GM08714 (cell line): ENCODE measurements around the gene ROBO4.

ENCODE experiments used
- H3K4me3 ChIP-seq: fragments of 200-500 bp; sonication (Bioruptor generic); 2 replicates; pipeline ENCODE4 v1.5.1; 2014; ENCODE audit warnings: mild to moderate bottlenecking, low read length, inconsistent platforms
- ZNF274 ChIP-seq: IDR thresholded peaks from 2 replicates; pipeline ENCODE4 v1.6.1; 2012; ENCODE audit warnings: mild to moderate bottlenecking, low read depth, low read length

Gene ROBO4

GRCh38 chr11:124896821-124897391, 759 bp downstream of the ROBO4 start:
- no peak overlapping the region for H3K4me3 ChIP-seq
- TF ChIP-seq ZNF274, result no peak

- no peak overlapping the region for H3K4me3 ChIP-seq
- no peak for TF ChIP-seq ZNF274
These were observed 1.5 kb downstream of the ROBO4 start for GRCh38 chr11:124896071-124896750.

- H3K4me3 ChIP-seq, result no peak overlapping the region
- TF ChIP-seq ZNF274, result no peak
These were observed 2.1 kb downstream of the ROBO4 start for GRCh38 chr11:124895471-124895971.

- TF ChIP-seq ZNF274, result no peak
- no peak overlapping the region for H3K4me3 ChIP-seq
These were observed 2.8 kb downstream of the ROBO4 start for GRCh38 chr11:124894606-124895430.

- no peak overlapping the region for H3K4me3 ChIP-seq
- TF ChIP-seq ZNF274, result no peak
These were observed 3.8 kb downstream of the ROBO4 start for GRCh38 chr11:124893781-124894401.

GRCh38 chr11:124892750-124893454, 4.8 kb downstream of the ROBO4 start:
- H3K4me3 ChIP-seq, result no peak overlapping the region
- no peak for TF ChIP-seq ZNF274

GRCh38 chr11:124892146-124892545, 5.5 kb downstream of the ROBO4 start:
- TF ChIP-seq ZNF274, result no peak
- no peak overlapping the region for H3K4me3 ChIP-seq

- TF ChIP-seq ZNF274, result no peak
- no peak overlapping the region for H3K4me3 ChIP-seq
These were observed 6.2 kb downstream of the ROBO4 start for GRCh38 chr11:124891373-124891861.

GRCh38 chr11:124890683-124891372, 6.8 kb downstream of the ROBO4 start:
- H3K4me3 ChIP-seq, result no peak overlapping the region
- no peak for TF ChIP-seq ZNF274

GRCh38 chr11:124890151-124890550, 7.5 kb downstream of the ROBO4 start:
- H3K4me3 ChIP-seq, result no peak overlapping the region
- no peak for TF ChIP-seq ZNF274

- H3K4me3 ChIP-seq, result no peak overlapping the region
- TF ChIP-seq ZNF274, result no peak
These were observed 8.2 kb downstream of the ROBO4 start for GRCh38 chr11:124889191-124890091.

GRCh38 chr11:124887667-124888013, 10.0 kb downstream of the ROBO4 start:
- no peak for TF ChIP-seq ZNF274
- H3K4me3 ChIP-seq, result no peak overlapping the region
